Naive thymus-derived CD4-positive, alpha-beta T cell (primary cell): ENCODE data around the gene TIGD7. TPM values are rescaled to one million over a fixed set of nuclear protein-coding genes. Genes with fewer than 3 reads are reported as not detected.

Experiments used
- ATAC-seq: fragments of 150-1000 bp; cut with Tn5 transposase; 2 replicates; pipeline ENCODE4 v1.10.0; 2021; ENCODE audit warnings: mild to moderate bottlenecking, moderate library complexity
- CTCF ChIA-PET: fragments of 350-600 bp; sonication (Branson Sonifier 250); formaldehyde crosslinking; loops from one replicate; lab custom pipeline; 2021; ENCODE audit warnings: antibody characterized with exemption; lab: Charles Lee
- POLR2A ChIA-PET: fragments of 350-600 bp; sonication (Branson Sonifier 250); formaldehyde crosslinking; loops from one replicate; lab custom pipeline; 2021; ENCODE audit warnings: antibody characterized with exemption, inconsistent platforms; lab: Charles Lee
- DNase-seq, 9 donors: peaks; one replicate each; pipeline versions ENCODE4 v3.0.0 to v3.0.0-alpha.2; 2020 to 2022; ENCODE audit warnings: mixed read lengths in 1 of 9
- H3K27ac ChIP-seq: one replicate; pipeline ENCODE4 v1.7.0; 2013; ENCODE audit warnings: mild to moderate bottlenecking, low read depth, low read length, moderate library complexity
- H3K27me3 ChIP-seq, 2 donors: one replicate each; pipeline ENCODE4 v1.7.0; 2013; ENCODE audit warnings: low read length in 2 of 2, mild to moderate bottlenecking in 2 of 2, moderate library complexity in 2 of 2; ENCODE audit not compliant: control insufficient read depth in 2 of 2, insufficient read depth in 2 of 2
- H3K36me3 ChIP-seq, 3 experiments: 1 replicate in 2 of 3; 2 replicates in 1 of 3; pipeline ENCODE4 v1.7.0; 2013; ENCODE audit warnings: low read length in 3 of 3, mild to moderate bottlenecking in 3 of 3, moderate library complexity in 1 of 3; ENCODE audit not compliant: insufficient read depth in 3 of 3, control insufficient read depth in 2 of 3
- H3K4me1 ChIP-seq, 2 donors: one replicate each; pipeline ENCODE4 v1.7.0; 2013; ENCODE audit warnings: low read length in 2 of 2, mild to moderate bottlenecking in 2 of 2, moderate library complexity in 1 of 2; ENCODE audit not compliant: control insufficient read depth in 2 of 2, insufficient read depth in 2 of 2
- H3K4me3 ChIP-seq: 2 replicates; pipeline ENCODE4 v1.7.0; 2013; ENCODE audit warnings: mild to moderate bottlenecking, low read length
- H3K9me3 ChIP-seq, 3 experiments: 1 replicate in 2 of 3; 2 replicates in 1 of 3; pipeline ENCODE4 v1.7.0; 2013; ENCODE audit warnings: low read length in 3 of 3; ENCODE audit not compliant: control insufficient read depth in 2 of 3
- H3K27ac Mint-ChIP-seq, 9 donors: one replicate each; pipeline ENCODE4 v1.8.0; 2020 to 2022; ENCODE audit warnings: mixed read lengths in 9 of 9, mild to moderate bottlenecking in 8 of 9, moderate library complexity in 5 of 9, inconsistent platforms in 2 of 9
- H3K27me3 Mint-ChIP-seq, 5 donors: one replicate each; pipeline ENCODE4 v1.8.0; 2021 to 2022; ENCODE audit warnings: mixed read lengths in 5 of 5, mild to moderate bottlenecking in 1 of 5
- H3K36me3 Mint-ChIP-seq, 5 donors: one replicate each; pipeline ENCODE4 v1.8.0; 2020 to 2022; ENCODE audit warnings: mixed read lengths in 5 of 5, mild to moderate bottlenecking in 3 of 5, inconsistent platforms in 1 of 5
- H3K4me1 Mint-ChIP-seq, 7 donors: one replicate each; pipeline ENCODE4 v1.8.0; 2020 to 2022; ENCODE audit warnings: mixed read lengths in 7 of 7, mild to moderate bottlenecking in 3 of 7, inconsistent platforms in 1 of 7
- H3K4me3 Mint-ChIP-seq, 10 donors: one replicate each; pipeline ENCODE4 v1.8.0; 2020 to 2022; ENCODE audit warnings: mild to moderate bottlenecking in 10 of 10, mixed read lengths in 10 of 10, moderate library complexity in 6 of 10, inconsistent platforms in 2 of 10
- H3K9me3 Mint-ChIP-seq, 11 donors: one replicate each; pipeline ENCODE4 v1.8.0; 2020 to 2022; ENCODE audit warnings: mixed read lengths in 11 of 11, mild to moderate bottlenecking in 4 of 11, inconsistent platforms in 1 of 11, moderate library complexity in 1 of 11
- intact Hi-C, 2 donors: fragments of 100-400 bp; cut with micrococcal nuclease; formaldehyde crosslinking; loops; one replicate each; pipeline ENCODE4 v1.15.1; 2023
- polyA plus RNA-seq, 2 donors: library from polyadenylated mRNA; unstranded; fragments of 300-500 nt; fragmentation: Illumina TruSeq; gene quantifications; one replicate each; pipeline ENCODE4 v1.2.3, GENCODE V29; 2021
- total RNA-seq, 6 experiments: library from RNA in 5 of 6; stranded (reverse) in 5 of 6; gene quantifications; 1 replicate in 5 of 6; 2 replicates in 1 of 6; pipeline ENCODE4 v1.2.3 and lab custom pipeline; 2021 to 2026

The TIGD7 gene
- total and polyA plus RNA-seq, 7 experiments from 2014 or later, result 4.9 to 18.4 (median 5.6) TPM

GRCh38 chr16:3264137-3265036, 40.8 kb downstream of the TIGD7 start:
- peak overlapping the region; percentile 92 for H3K27ac ChIP-seq
- H3K36me3 ChIP-seq, result peaks cover 0 to 19% (median 0%) of the 10 kb centered on the region in 3 experiments
- peak overlapping the region; percentile 84 to 97 (median 93) for H3K4me3 Mint-ChIP-seq
- intact Hi-C loops, result loop anchor here (1.0 to 10.0 kb wide), 13 partner anchors 19 to 240 kb away; partner anchors contain the start of genes CLUAP1 (in 2 of the 2), TIGD7 (in 2 of the 2), ZNF174 (in 2 of the 2) and ZNF200 (in 2 of the 2)
- ATAC-seq (peak; percentile 88), DNase-seq (peak; percentile 88 to 97 (median 96))
- peaks cover 6 to 42% (median 29%) of the 10 kb centered on the region in 7 donors for H3K4me1 Mint-ChIP-seq
- H3K9me3 ChIP-seq, result peaks cover 0 to 14% (median 0%) of the 10 kb centered on the region in 3 experiments
- peaks cover 0 to 57% (median 35%) of the 10 kb centered on the region in 5 donors for H3K36me3 Mint-ChIP-seq
- ChIA-PET POLR2A (interaction anchor here (0.6 to 7.3 kb wide), 16 partner anchors 10 to 284 kb away, joined by 3 to 86 read pairs (median 5); partner anchors contain the start of genes ZNF174, ZNF213, ZNF263 and ZSCAN32), CTCF (interaction anchor here (0.9 kb wide), 1 partner anchor 106 kb away, joined by 3 read pairs; no protein-coding TSS in a partner anchor)
- peaks cover 0 to 67% (median 19%) of the 10 kb centered on the region in 11 donors for H3K9me3 Mint-ChIP-seq
- no peaks in the 10 kb centered on the region for H3K27me3 Mint-ChIP-seq
- peak overlapping the region; percentile 81 for H3K4me3 ChIP-seq
- peak overlapping the region; percentile 93 to 98 (median 97) for H3K27ac Mint-ChIP-seq
- H3K27me3 ChIP-seq, result no peaks in the 10 kb centered on the region
- peaks cover 18 to 20% of the 10 kb centered on the region in 2 donors for H3K4me1 ChIP-seq

DNA sequence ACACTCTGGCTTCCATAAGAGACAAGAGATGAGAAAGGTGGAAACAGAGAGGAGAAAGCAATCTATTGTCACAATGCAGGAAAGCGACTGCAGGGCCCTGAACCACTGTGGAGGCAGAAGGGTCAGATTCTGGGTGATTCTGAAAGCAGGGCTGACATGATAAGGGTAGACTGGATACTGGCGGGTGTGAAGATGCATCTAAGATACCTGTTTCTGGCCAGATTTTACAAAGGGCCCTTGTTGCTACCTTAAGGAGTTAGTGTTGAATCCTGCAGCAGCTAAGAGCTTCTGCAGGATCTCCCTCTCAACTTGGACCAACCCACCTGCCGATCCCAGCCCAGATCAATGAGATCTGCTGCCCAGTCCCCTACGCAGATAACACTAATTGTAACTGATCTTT, 42.7 kb downstream of the TIGD7 start:
- CTCF ChIA-PET, result interaction anchor here (0.6 kb wide), 1 partner anchor 10 kb away, joined by 6 read pairs; no protein-coding TSS in a partner anchor
- peak overlapping the region; percentile 92 for H3K27ac ChIP-seq

GRCh38 chr16:3259836-3260235, 45.4 kb downstream of the TIGD7 start:
- no peak overlapping the region for H3K4me3 ChIP-seq
- ChIA-PET POLR2A (interaction anchor here (0.8 to 0.9 kb wide), 2 partner anchors 44 to 45 kb away, joined by 3 to 4 read pairs; no protein-coding TSS in a partner anchor), CTCF (interaction anchor here (0.6 kb wide), 1 partner anchor 242 kb away, joined by 7 read pairs; no protein-coding TSS in a partner anchor)
- ATAC-seq, result no peak
- intact Hi-C loops, result loop anchor here in 1 of 2 donors (5.0 to 10.0 kb wide), 2 partner anchors 197 to 235 kb away; partner anchors contain the start of genes HCFC1R1, THOC6 and TNFRSF12A
- Mint-ChIP-seq H3K4me3 (no peak overlapping the region), H3K27me3 (no peaks in the 10 kb centered on the region), H3K27ac (no peak overlapping the region), H3K36me3 (peaks cover 0 to 23% (median 10%) of the 10 kb centered on the region in 5 donors), H3K4me1 (peaks cover 6 to 33% (median 28%) of the 10 kb centered on the region in 7 donors), H3K9me3 (peaks cover 0 to 25% (median 4%) of the 10 kb centered on the region in 11 donors)
- no peaks in the 10 kb centered on the region for H3K27me3 ChIP-seq
- H3K4me1 ChIP-seq, result peaks cover 12 to 13% of the 10 kb centered on the region in 2 donors
- H3K9me3 ChIP-seq, result no peaks in the 10 kb centered on the region
- no peak for DNase-seq
- no peaks in the 10 kb centered on the region for H3K36me3 ChIP-seq
- H3K27ac ChIP-seq, result no peak overlapping the region

More for the DNA sequence above, 42.7 kb downstream of the TIGD7 start:
- Mint-ChIP-seq H3K27ac (peak overlapping the region; percentile 96 to 98 (median 97)), H3K4me1 (peaks cover 6 to 42% (median 29%) of the 10 kb centered on the region in 7 donors), H3K27me3 (no peaks in the 10 kb centered on the region), H3K9me3 (peaks cover 0 to 50% (median 12%) of the 10 kb centered on the region in 11 donors), H3K36me3 (peaks cover 0 to 41% (median 24%) of the 10 kb centered on the region in 5 donors), H3K4me3 (peak overlapping the region; percentile 67 to 95 (median 92))
- DNase-seq (no peak), ATAC-seq (no peak)
- intact Hi-C loops, result loop anchor here in 1 of 2 donors (5.0 to 10.0 kb wide), 2 partner anchors 195 to 238 kb away; partner anchors contain the start of genes HCFC1R1, THOC6 and TNFRSF12A
- POLR2A ChIA-PET, result interaction anchor here (0.7 to 7.3 kb wide), 15 partner anchors 13 to 164 kb away, joined by 3 to 86 read pairs (median 5); partner anchors contain the start of genes ZNF174, ZNF200, ZNF213 and ZNF263
- Histone ChIP-seq H3K4me3 (no peak overlapping the region), H3K36me3 (peaks cover 0 to 10% (median 0%) of the 10 kb centered on the region in 3 experiments), H3K27me3 (no peaks in the 10 kb centered on the region), H3K9me3 (peaks cover 0 to 9% (median 0%) of the 10 kb centered on the region in 3 experiments), H3K4me1 (peaks cover 18 to 20% of the 10 kb centered on the region in 2 donors)

- Mint-ChIP-seq H3K4me3 (no peak overlapping the region), H3K9me3 (peaks cover 0 to 4% (median 0%) of the 10 kb centered on the region in 11 donors), H3K27me3 (no peaks in the 10 kb centered on the region), H3K36me3 (peaks cover 0 to 4% (median 0%) of the 10 kb centered on the region in 5 donors), H3K27ac (no peak overlapping the region), H3K4me1 (peaks cover 0 to 9% (median 5%) of the 10 kb centered on the region in 7 donors)
- H3K4me1 ChIP-seq, result no peaks in the 10 kb centered on the region
- ChIA-PET POLR2A (interaction anchor here (1.4 to 2.7 kb wide), 2 partner anchors 16 to 23 kb away, joined by 3 to 7 read pairs; partner anchors contain the start of gene ZNF200), CTCF (interaction anchor here (0.5 kb wide), 1 partner anchor 188 kb away, joined by 3 read pairs; no protein-coding TSS in a partner anchor)
- intact Hi-C loops, result no loop called here
- H3K36me3 ChIP-seq, result no peaks in the 10 kb centered on the region
- no peak overlapping the region for H3K4me3 ChIP-seq
- no peak overlapping the region for H3K27ac ChIP-seq
- DNase-seq (no peak), ATAC-seq (no peak)
- no peaks in the 10 kb centered on the region for H3K9me3 ChIP-seq
- H3K27me3 ChIP-seq, result no peaks in the 10 kb centered on the region
Observed at GRCh38 chr16:3256866-3257465, 48.3 kb downstream of the TIGD7 start.

DNA sequence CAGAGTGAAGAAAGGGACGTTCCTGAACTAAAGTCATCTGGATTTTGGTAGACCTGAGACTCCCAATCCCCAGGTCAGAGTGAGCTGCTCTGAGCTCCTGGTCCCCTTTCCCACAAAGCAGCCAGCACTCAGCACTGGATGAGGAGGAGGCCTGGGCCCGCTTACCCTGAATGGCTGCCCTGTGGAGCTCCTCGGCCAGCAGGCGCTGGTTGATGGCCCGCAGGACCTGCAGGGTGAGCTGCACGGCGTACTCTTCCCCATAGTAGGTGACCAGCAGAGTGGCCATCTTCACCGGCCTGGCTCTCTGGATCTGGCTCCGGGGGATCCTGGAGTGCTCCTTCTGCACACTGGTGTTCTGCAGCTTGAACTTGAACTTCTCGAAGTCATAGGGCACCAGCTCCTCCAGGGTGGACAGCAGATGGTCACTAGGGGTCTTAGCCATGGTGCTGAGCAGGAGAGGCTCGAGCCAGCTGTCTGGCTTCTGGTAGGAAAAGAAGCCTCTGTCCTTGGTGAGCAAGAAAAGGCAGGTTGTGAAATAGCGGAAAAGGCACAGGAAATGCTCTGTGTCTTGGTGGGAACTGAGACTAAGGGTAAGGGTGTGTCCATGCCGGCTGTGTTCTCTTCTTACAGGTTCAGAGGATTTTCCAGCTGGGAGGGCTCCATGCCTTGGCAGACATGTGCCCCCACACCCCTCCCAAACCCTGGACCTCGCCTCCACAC, 48.9 kb downstream of the TIGD7 start, which contains the start of gene MEFV:
MEFV (minus strand) TSS at position 488 of the 720 bp plus-strand sequence; CDS start at position 442, 46 bp downstream.
- Histone ChIP-seq H3K4me1 (no peaks in the 10 kb centered on the region), H3K27ac (no peak within 1 kb of the TSS), H3K4me3 (no peak within 1 kb of the TSS), H3K36me3 (no peaks in the 10 kb centered on the region), H3K27me3 (no peaks in the 10 kb centered on the region), H3K9me3 (no peaks in the 10 kb centered on the region)
- ATAC-seq, result peak; percentile 68
- POLR2A ChIA-PET, result interaction anchor here (2.7 kb wide), 1 partner anchor 22 kb away, joined by 7 read pairs; the partner anchor contains the start of gene ZNF200
- intact Hi-C loops, result no loop called here
- H3K27ac Mint-ChIP-seq, result no peak within 1 kb of the TSS
- DNase-seq, result no peak
- H3K9me3 Mint-ChIP-seq, result no peaks in the 10 kb centered on the region
- peaks cover 0 to 1% (median 0%) of the 10 kb centered on the region in 5 donors for H3K36me3 Mint-ChIP-seq
- H3K4me1 Mint-ChIP-seq, result peaks cover 0 to 3% (median under 1%) of the 10 kb centered on the region in 7 donors
- H3K4me3 Mint-ChIP-seq, result peak within 1 kb of the TSS in 1 of 10 donors; percentile 17
- H3K27me3 Mint-ChIP-seq, result no peaks in the 10 kb centered on the region
- CTCF ChIA-PET, result no interaction called here
